Fibroblast of lung (primary cell): ENCODE data around the gene OTOP2.
"Not testable (repeated sequence)": the region's sequence is repeated elsewhere in the genome, so short reads cannot be mapped to it uniquely, and the experiment has no call there.

Experiments used
- EZH2 ChIP-seq: IDR thresholded peaks from 2 replicates; pipeline ENCODE4 v1.5.1; 2012; ENCODE audit warnings: low read length, control low read depth, mild to moderate bottlenecking; ENCODE audit errors: missing control alignments
- TF ChIP-seq, protein P1 (sequence below), 2 donors: IDR thresholded peaks in 1 of 2; conservative IDR thresholded peaks in 1 of 2; 1 replicate in 1 of 2; 2 replicates in 1 of 2; pipeline ENCODE4 v1.5.1; 2011 to 2012; ENCODE audit warnings: low read length in 2 of 2, control low read depth in 1 of 2, inconsistent platforms in 1 of 2, low read depth in 1 of 2, mild to moderate bottlenecking in 1 of 2

- TF ChIP-seq, protein P1, sequence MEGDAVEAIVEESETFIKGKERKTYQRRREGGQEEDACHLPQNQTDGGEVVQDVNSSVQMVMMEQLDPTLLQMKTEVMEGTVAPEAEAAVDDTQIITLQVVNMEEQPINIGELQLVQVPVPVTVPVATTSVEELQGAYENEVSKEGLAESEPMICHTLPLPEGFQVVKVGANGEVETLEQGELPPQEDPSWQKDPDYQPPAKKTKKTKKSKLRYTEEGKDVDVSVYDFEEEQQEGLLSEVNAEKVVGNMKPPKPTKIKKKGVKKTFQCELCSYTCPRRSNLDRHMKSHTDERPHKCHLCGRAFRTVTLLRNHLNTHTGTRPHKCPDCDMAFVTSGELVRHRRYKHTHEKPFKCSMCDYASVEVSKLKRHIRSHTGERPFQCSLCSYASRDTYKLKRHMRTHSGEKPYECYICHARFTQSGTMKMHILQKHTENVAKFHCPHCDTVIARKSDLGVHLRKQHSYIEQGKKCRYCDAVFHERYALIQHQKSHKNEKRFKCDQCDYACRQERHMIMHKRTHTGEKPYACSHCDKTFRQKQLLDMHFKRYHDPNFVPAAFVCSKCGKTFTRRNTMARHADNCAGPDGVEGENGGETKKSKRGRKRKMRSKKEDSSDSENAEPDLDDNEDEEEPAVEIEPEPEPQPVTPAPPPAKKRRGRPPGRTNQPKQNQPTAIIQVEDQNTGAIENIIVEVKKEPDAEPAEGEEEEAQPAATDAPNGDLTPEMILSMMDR (conservative IDR thresholded peaks at IDR 0.05 in 1 of 2, IDR thresholded peaks at IDR 0.05 in 1 of 2; ENCODE audit: low read depth in 1 of 2, low read length in 2 of 2) = not testable (repeated sequence)
- TF ChIP-seq EZH2 = not testable (repeated sequence)
Observed at GRCh38 chr17:74982663-74983313, 58.7 kb downstream of the OTOP2 start.
